BJ (cell line): ENCODE results near the gene ALDH1A1. TPM values are rescaled to one million over a fixed set of nuclear protein-coding genes. Genes with fewer than 3 reads are reported as not detected.

Experiments used
- CTCF ChIA-PET: fragments of 350-600 bp; formaldehyde crosslinking; extraction: SDS; loops from one replicate; lab custom pipeline; 2021; ENCODE audit warnings: antibody characterized with exemption, inconsistent platforms; lab: Yijun Ruan, JAX
- POLR2A ChIA-PET: fragments of 300-600 bp; sonication (Branson Sonifier 250); formaldehyde crosslinking; extraction: SDS; loops from one replicate; lab custom pipeline; 2021; ENCODE audit warnings: antibody characterized with exemption; lab: Charles Lee
- DNase-seq: peaks from one replicate; pipeline ENCODE4 v3.0.0-alpha.2; 2011; ENCODE audit warnings: low read depth
- H3K27me3 ChIP-seq: 2 replicates; pipeline ENCODE4 v1.6.0; 2011; ENCODE audit warnings: low read length; ENCODE audit not compliant: control insufficient read depth, insufficient read depth
- H3K36me3 ChIP-seq: 2 replicates; pipeline ENCODE4 v1.5.1; 2011; ENCODE audit warnings: low read length; ENCODE audit not compliant: control insufficient read depth, insufficient read depth
- H3K4me3 ChIP-seq: 2 replicates; pipeline ENCODE4 v1.5.1; 2011; ENCODE audit warnings: low read depth, mild to moderate bottlenecking, control low read depth, low read length
- CTCF ChIP-seq: IDR thresholded peaks from 2 replicates; pipeline ENCODE4 v1.5.1; 2011; ENCODE audit warnings: low read depth, mild to moderate bottlenecking, control low read depth, inconsistent platforms, low read length, moderate library complexity; ENCODE audit not compliant: insufficient read depth
- polyA minus RNA-seq: library from RNA; depleted of rRNA, polyadenylated mRNA; stranded (reverse); fragments of >200 nt; gene quantifications from 2 replicates; pipeline ENCODE4 v1.2.3, GENCODE V29; 2011; rRNA and poly(A)+ RNA removed
- polyA plus RNA-seq: library from polyadenylated mRNA; depleted of rRNA; stranded (reverse); fragments of >200 nt; gene quantifications from 2 replicates; pipeline ENCODE4 v1.2.3, GENCODE V29; 2011; rRNA removed

Gene ALDH1A1
- 247 and 474 TPM in 2 replicates for polyA plus RNA-seq
- polyA minus RNA-seq = 86.7 and 107 TPM in 2 replicates

GRCh38 chr9:72952914-72953313 lies at the start of gene ALDH1A1:
Gene ALDH1A1, minus strand, starts transcription at chr9:72953053. Its CDS starts 53 bp downstream, at chr9:72953000.
- peak; percentile 44 for DNase-seq
- ChIA-PET POLR2A (no interaction called here), CTCF (no interaction called here)
- no peak for TF ChIP-seq CTCF
- no peaks in the 10 kb centered on the region for H3K27me3 ChIP-seq
- H3K4me3 ChIP-seq = peak within 1 kb of the TSS; percentile 62
- no peaks in the 10 kb centered on the region for H3K36me3 ChIP-seq

GRCh38 chr9:73001860-73002259 lies 49.0 kb upstream of the ALDH1A1 start:
- ChIA-PET POLR2A (interaction anchor here (0.6 kb wide), 1 partner anchor 8 kb away, joined by 3 read pairs; no protein-coding TSS in a partner anchor), CTCF (interaction anchor here (1.6 kb wide), 1 partner anchor 21 kb away, joined by 5 read pairs; no protein-coding TSS in a partner anchor)
- H3K36me3 ChIP-seq = no peaks in the 10 kb centered on the region
- no peak for TF ChIP-seq CTCF
- DNase-seq = no peak
- H3K27me3 ChIP-seq = no peaks in the 10 kb centered on the region
- no peak overlapping the region for H3K4me3 ChIP-seq

GRCh38 chr9:72998363-72998762 lies 45.5 kb upstream of the ALDH1A1 start:
- H3K27me3 ChIP-seq = no peaks in the 10 kb centered on the region
- ChIA-PET CTCF (no interaction called here), POLR2A (no interaction called here)
- DNase-seq = no peak
- H3K36me3 ChIP-seq = no peaks in the 10 kb centered on the region
- no peak for TF ChIP-seq CTCF
- H3K4me3 ChIP-seq = no peak overlapping the region

- no peak for DNase-seq
- no peak for TF ChIP-seq CTCF
- Histone ChIP-seq H3K4me3 (no peak overlapping the region), H3K27me3 (no peaks in the 10 kb centered on the region), H3K36me3 (no peaks in the 10 kb centered on the region)
- ChIA-PET POLR2A (no interaction called here), CTCF (no interaction called here)
Measured at GRCh38 chr9:72997387-72997995, 44.6 kb upstream of the ALDH1A1 start.

- Histone ChIP-seq H3K4me3 (no peak overlapping the region), H3K36me3 (no peaks in the 10 kb centered on the region), H3K27me3 (no peaks in the 10 kb centered on the region)
- DNase-seq = no peak
- TF ChIP-seq CTCF = no peak
- POLR2A ChIA-PET = no interaction called here
- CTCF ChIA-PET = no interaction called here
Measured at GRCh38 chr9:72996684-72997314, 43.9 kb upstream of the ALDH1A1 start.
